Activated gamma-delta T cell (primary cell): ENCODE results near the gene PCK1.

Experiments
- DNase-seq: peaks from one replicate; lab custom pipeline; 2025; lab: John Stamatoyannopoulos, UW

PCK1 gene

GRCh38 chr20:57559658-57560553 lies 1.0 kb upstream of the PCK1 start:
- no peak for DNase-seq

GRCh38 chr20:57561356-57562279 lies 708 bp downstream of the PCK1 start:
- no peak for DNase-seq

- DNase-seq: no peak
Observed at GRCh38 chr20:57562541-57563465, 1.9 kb downstream of the PCK1 start.

DNA sequence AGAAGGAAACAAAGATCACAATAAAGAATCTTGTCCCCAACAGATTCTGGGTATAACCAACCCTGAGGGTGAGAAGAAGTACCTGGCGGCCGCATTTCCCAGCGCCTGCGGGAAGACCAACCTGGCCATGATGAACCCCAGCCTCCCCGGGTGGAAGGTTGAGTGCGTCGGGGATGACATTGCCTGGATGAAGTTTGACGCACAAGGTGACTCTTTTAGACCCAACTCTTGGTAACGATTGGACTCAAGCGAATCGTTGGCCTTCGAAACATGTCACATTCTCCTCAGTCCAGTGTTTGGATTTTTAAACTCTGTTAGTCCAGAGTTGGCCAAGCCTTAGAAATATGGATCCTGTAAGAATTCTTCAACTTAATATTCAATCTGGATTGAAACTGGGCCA lies 2.6 kb downstream of the PCK1 start:
- no peak for DNase-seq

GRCh38 chr20:57564180-57564802 lies 3.4 kb downstream of the PCK1 start:
- no peak for DNase-seq

- DNase-seq: no peak
Observed at GRCh38 chr20:57564951-57565642, 4.2 kb downstream of the PCK1 start.

DNA sequence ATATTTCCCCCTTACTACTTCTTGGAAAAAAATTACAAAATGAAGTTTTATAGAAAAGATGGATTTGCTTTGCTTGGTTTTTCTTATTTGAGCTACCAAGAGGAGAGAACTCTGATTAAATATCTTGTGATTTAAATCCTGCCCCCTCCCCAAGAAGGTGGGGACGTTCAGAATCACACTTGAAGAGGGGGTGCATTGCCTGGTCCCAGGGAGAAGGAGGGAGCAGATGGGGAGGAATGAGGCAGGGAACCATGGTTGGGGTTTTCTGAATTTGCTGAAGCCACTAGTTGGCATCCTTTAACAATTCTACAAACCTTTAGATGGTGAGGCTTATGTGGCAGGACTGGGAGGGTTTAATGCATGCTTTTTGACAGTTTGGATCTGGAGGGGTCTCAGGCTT lies 5.5 kb downstream of the PCK1 start:
- no peak for DNase-seq

- no peak for DNase-seq
Observed at GRCh38 chr20:57566803-57567459, 6.0 kb downstream of the PCK1 start.

- no peak for DNase-seq
Observed at GRCh38 chr20:57567471-57568079, 6.7 kb downstream of the PCK1 start.

- DNase-seq: no peak
Observed at GRCh38 chr20:57568088-57568896, 7.4 kb downstream of the PCK1 start.

DNA sequence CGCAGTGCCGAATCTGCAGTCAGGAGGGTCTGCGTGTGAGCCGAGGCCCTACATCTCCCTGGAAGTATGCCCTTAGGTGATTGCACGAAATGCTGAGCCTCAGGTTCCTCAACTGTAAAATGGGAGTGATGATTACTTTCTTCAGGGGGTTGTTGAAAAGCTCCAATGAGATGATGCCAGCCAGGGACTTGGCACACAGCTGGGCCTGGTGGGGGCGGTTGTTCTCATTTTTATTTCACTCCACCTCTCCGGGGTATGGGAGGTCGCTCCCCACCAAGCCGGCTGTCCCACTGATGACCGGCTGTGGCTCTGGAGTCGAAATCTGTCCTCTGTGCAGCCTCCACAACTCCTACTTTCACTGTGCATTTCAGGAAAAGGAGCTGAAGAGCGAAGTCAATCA lies 8.1 kb downstream of the PCK1 start:
- DNase-seq: no peak

DNA sequence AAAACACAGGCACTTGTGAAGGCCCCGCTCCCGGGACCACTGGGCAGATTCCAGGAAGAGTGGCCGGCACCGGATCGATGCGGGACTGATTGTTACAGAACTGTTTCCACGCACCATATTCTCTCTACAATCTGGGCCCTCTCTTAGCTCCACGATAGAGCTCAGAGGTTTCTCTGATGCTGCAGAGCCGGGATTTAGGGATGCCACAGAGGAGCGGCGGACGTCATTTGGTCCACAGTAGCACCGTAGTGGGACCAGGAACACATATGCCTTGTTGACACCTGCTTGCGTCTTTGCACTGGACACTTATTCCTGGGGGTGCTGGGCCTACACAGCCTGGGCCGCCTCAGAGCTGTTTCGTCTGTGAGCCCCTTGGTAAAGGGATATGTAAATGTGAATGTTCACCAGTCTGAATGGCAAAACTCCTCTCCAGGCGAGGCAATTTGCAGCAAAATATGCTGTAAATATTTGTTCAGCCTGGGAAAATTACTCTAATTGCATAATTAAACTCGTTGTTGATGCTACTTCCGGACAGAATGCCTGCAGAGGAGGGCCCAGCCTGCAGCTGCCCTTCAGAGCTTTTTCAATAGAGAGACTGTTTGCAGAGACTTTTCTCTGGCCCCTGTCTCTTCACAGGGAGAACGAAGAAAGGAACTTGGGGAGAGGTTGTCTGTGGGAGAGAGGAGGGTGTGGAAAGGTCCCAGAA lies 9.4 kb downstream of the PCK1 start:
- DNase-seq: no peak

GRCh38 chr20:57570920-57571319 lies 10.0 kb downstream of the PCK1 start:
- DNase-seq: no peak

DNA sequence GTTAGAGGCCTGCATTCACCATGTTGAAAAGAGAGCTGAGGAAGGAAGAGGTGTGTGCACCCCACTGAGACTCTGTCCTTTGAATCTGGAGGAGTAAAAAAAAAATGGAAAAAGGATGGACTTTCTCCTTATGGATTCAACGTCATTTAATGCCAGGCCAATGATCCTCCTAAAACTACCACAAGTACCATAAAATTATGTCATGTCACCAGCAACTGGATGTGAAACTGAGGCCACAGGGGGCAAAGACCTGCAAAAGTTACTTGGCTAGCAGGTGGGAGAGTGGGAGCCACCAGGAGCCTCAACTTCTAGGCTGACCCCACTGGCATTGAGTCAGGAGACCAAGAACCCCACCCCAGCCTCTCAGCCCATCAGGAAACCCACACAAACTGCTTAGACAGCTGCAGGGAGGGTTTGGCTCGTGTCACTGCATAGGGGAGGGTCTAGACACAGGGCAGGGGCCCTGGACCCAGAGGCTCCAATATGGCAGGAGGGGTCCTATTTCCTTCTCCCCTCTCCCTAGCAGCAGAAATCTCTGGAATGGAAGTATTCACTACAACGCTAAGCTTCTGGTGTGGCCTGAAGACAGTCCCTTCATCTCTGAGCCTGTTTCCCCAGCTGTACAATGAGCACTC lies 11.0 kb downstream of the PCK1 start:
- no peak for DNase-seq

DNA sequence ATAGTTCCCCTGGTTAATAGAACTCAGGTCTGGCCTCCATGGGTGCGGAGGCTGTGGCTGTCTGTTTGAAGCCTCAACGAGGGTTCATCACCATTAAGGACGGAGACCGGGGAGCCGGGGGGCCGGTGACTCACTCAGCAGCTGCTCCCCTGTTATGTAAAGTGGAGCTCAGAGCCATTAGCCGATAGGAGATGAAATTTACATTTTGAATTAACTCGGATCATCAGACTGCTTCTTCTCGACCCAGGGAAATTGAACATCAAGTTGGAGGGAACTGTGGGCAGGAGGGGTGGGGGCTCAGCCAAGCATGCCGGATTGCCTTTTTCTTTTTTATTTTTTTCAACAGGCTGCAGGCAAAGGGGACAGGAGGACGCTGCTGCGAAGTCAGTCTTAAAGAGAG lies 12.3 kb downstream of the PCK1 start:
- DNase-seq: no peak

DNA sequence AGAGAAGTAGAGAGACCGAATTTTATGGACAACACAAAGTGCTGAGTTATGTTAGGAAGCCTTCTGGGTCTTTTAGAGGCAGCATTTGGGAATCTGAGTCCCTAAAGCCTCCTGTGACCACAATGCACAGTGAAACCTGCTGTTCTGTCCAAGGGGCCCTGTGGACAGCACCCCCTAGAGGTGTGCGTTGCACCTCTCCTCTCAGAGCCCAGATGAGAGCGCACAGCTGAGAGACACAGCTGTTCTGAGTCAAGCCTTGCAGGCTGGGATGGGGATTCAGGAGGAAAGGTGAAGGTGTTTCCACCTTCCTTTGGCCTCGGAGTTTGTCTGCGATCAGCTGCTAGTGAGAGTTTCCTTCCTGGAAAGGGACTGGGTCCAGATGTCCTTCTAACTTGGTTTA lies 13.0 kb downstream of the PCK1 start:
- DNase-seq: no peak

- DNase-seq: no peak
Observed at GRCh38 chr20:57574954-57575353, 14.0 kb downstream of the PCK1 start.

DNA sequence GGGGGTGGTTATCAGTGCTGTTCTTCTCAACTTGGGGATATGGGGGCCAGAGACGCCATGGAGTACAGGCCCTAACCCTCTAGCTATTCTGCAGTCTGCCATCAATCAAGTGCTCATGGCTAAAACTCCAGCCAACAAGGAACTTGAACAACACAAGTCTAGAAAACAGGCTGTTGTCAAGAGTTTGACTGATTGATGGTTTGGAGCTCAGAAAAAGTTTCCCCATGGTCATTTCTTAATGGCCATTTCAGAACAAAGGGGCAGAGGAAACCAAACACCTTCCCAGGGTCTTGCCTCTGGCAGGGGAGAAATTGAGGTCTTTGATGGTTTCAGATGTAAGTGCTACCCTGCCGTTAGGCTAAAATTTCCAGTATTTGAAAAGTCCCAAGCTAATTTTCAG lies 15.1 kb downstream of the PCK1 start:
- DNase-seq: no peak
